C4-2B (cell line): ENCODE results near the gene TOPBP1.
"Not testable (repeated sequence)": the region's sequence is repeated elsewhere in the genome, so short reads cannot be mapped to it uniquely, and the experiment has no call there.

Source experiments
- CTCF ChIP-seq: fragments of 450-650 bp; conservative IDR thresholded peaks from 2 replicates; pipeline ENCODE4 v1.5.1; 2017; ENCODE audit warnings: mild to moderate bottlenecking
- ZFX ChIP-seq: fragments of 450-650 bp; IDR thresholded peaks from 2 replicates; pipeline ENCODE4 v1.6.1; 2017

DNA sequence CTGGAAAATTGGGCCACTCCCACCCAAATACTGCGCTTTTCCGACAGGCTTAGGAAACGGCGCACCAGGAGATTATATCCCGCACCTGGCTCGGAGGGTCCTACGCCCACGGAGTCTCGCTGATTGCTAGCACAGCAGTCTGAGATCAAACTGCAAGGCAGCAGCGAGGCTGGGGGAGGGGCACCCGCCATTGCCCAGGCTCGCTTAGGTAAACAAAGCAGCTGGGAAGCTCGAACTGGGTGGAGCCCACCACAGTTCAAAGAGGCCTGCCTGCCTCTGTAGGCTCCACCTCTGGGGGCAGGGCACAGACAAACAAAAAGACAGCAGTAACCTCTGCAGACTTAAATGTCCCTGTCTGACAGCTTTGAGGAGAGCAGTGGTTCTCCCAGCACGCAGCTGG lies 110.2 kb downstream of the TOPBP1 start:
- TF ChIP-seq CTCF, ZFX: not testable (repeated sequence)
